H1 (cell line): ENCODE results near the gene TMEM178B. TPM values are rescaled to one million over a fixed set of nuclear protein-coding genes. Genes with fewer than 3 reads are reported as not detected.

Experiments used
- CTCF ChIA-PET: fragments of 300-600 bp; sonication (Branson Sonifier 250); formaldehyde crosslinking; loops from one replicate; lab custom pipeline; 2021; ENCODE audit not compliant: partially characterized antibody; lab: Charles Lee
- POLR2A ChIA-PET: fragments of 300-600 bp; sonication (Branson Sonifier 250); formaldehyde crosslinking; loops from one replicate; lab custom pipeline; 2021; ENCODE audit warnings: inconsistent platforms; ENCODE audit not compliant: partially characterized antibody; lab: Charles Lee
- DNase-seq, 2 experiments: peaks; one replicate each; pipeline versions ENCODE4 v3.0.0 to v3.0.0-alpha.2; 2010 to 2022; ENCODE audit warnings: low spot score in 2 of 2, low read depth in 1 of 2, mixed read lengths in 1 of 2
- FAIRE-seq: peaks from 2 replicates; lab custom pipeline; 2011; peaks lifted over from hg19 to GRCh38; lab: Jason Lieb, UNC
- H2AFZ ChIP-seq: 2 replicates; pipeline ENCODE4 v1.8.1; 2012; ENCODE audit warnings: low read length, inconsistent platforms
- H2AK5ac ChIP-seq: 2 replicates; pipeline ENCODE4 v1.6.1; 2013; ENCODE audit warnings: low read depth, low read length
- H2BK120ac ChIP-seq: replicated peaks from 2 replicates; pipeline ENCODE3; 2013; ENCODE audit warnings: low read depth, low read length, inconsistent platforms
- H2BK12ac ChIP-seq: 2 replicates; pipeline ENCODE4 v1.6.1; 2013; ENCODE audit warnings: low read depth, low read length
- H2BK15ac ChIP-seq: 2 replicates; pipeline ENCODE4 v1.6.1; 2013; ENCODE audit warnings: low read length
- H2BK20ac ChIP-seq: 2 replicates; pipeline ENCODE4 v1.6.1; 2013; ENCODE audit warnings: low read length
- H2BK5ac ChIP-seq: 2 replicates; pipeline ENCODE4 v1.6.1; 2013; ENCODE audit warnings: low read depth, low read length
- H3K14ac ChIP-seq: 2 replicates; pipeline ENCODE4 v1.6.1; 2013; ENCODE audit warnings: inconsistent platforms; ENCODE audit not compliant: insufficient read length
- H3K18ac ChIP-seq: 2 replicates; pipeline ENCODE4 v1.6.1; 2013; ENCODE audit warnings: low read length; ENCODE audit errors: extremely low read depth
- H3K23ac ChIP-seq: 2 replicates; pipeline ENCODE4 v1.6.1; 2013; ENCODE audit warnings: inconsistent platforms; ENCODE audit not compliant: insufficient read length
- H3K23me2 ChIP-seq: 2 replicates; pipeline ENCODE4 v1.6.1; 2013; ENCODE audit warnings: low read depth, low read length
- H3K27ac ChIP-seq: 2 replicates; pipeline ENCODE4 v1.6.1; 2011; ENCODE audit warnings: low read depth, low read length, inconsistent platforms
- H3K27me3 ChIP-seq, 4 experiments: replicated peaks in 1 of 4; 1 replicate in 1 of 4; 2 replicates in 3 of 4; pipeline versions ENCODE4 v1.6.1 to v1.8.1; 2011 to 2013; ENCODE audit warnings: low read length in 3 of 4, mild to moderate bottlenecking in 3 of 4, inconsistent platforms in 2 of 4, mixed read lengths in 2 of 4, moderate library complexity in 1 of 4; ENCODE audit not compliant: control insufficient read depth in 3 of 4, insufficient read depth in 3 of 4; ENCODE audit errors: extremely low read depth in 1 of 4
- H3K36me3 ChIP-seq, 4 experiments: 2 replicates each; pipeline versions ENCODE4 v1.6.1 to v1.8.1; 2011 to 2013; ENCODE audit warnings: mild to moderate bottlenecking in 4 of 4, low read length in 3 of 4, moderate library complexity in 2 of 4, control low read depth in 1 of 4, inconsistent platforms in 1 of 4; ENCODE audit not compliant: insufficient read depth in 4 of 4, control insufficient read depth in 2 of 4
- H3K4ac ChIP-seq: replicated peaks from 2 replicates; pipeline ENCODE3; 2013; ENCODE audit warnings: low read length, low read depth, mixed read lengths, inconsistent platforms; ENCODE audit not compliant: insufficient read length
- H3K4me1 ChIP-seq, 4 experiments: replicated peaks in 1 of 4; 1 replicate in 1 of 4; 2 replicates in 3 of 4; pipeline versions ENCODE4 v1.6.1 to v1.8.1; 2011 to 2013; ENCODE audit warnings: low read length in 3 of 4, inconsistent platforms in 2 of 4, mixed read lengths in 1 of 4; ENCODE audit not compliant: insufficient read depth in 4 of 4, control insufficient read depth in 3 of 4
- H3K4me2 ChIP-seq, 2 experiments: 2 replicates each; pipeline versions ENCODE4 v1.6.1 to v1.8.1; 2011 to 2013; ENCODE audit warnings: low read depth in 2 of 2, low read length in 2 of 2, control low read depth in 1 of 2, inconsistent platforms in 1 of 2, mild to moderate bottlenecking in 1 of 2; ENCODE audit not compliant: insufficient read depth in 1 of 2
- H3K4me3 ChIP-seq, 4 experiments: fragments of 200-600, 300-600 bp in 1 of 4; sonication (generic), shearing (Covaris generic), sonication (Bioruptor Twin) in 1 of 4; 2 replicates each; pipeline versions ENCODE4 v1.5.1 to v1.8.1; 2011 to 2016; ENCODE audit warnings: low read length in 4 of 4, low read depth in 3 of 4, control low read depth in 2 of 4, inconsistent platforms in 2 of 4, mild to moderate bottlenecking in 2 of 4, mixed read lengths in 1 of 4, moderate library complexity in 1 of 4; ENCODE audit not compliant: insufficient read depth in 2 of 4; ENCODE audit errors: extremely low read depth in 1 of 4
- H3K56ac ChIP-seq: replicated peaks from 2 replicates; pipeline ENCODE3; 2013; ENCODE audit warnings: low read depth, mild to moderate bottlenecking, mixed read lengths, low read length, inconsistent platforms; ENCODE audit not compliant: insufficient read length
- H3K79me1 ChIP-seq: 2 replicates; pipeline ENCODE4 v1.6.1; 2013; ENCODE audit warnings: low read depth, low read length, control low read depth
- H3K79me2 ChIP-seq, 2 experiments: 2 replicates each; pipeline versions ENCODE4 v1.6.1 to v1.8.1; 2012 to 2013; ENCODE audit warnings: low read length in 2 of 2, mild to moderate bottlenecking in 2 of 2, inconsistent platforms in 1 of 2; ENCODE audit not compliant: insufficient read depth in 2 of 2, control insufficient read depth in 1 of 2
- H3K9ac ChIP-seq, 4 experiments: replicated peaks in 1 of 4; 1 replicate in 1 of 4; 2 replicates in 3 of 4; pipeline versions ENCODE4 v1.6.1 to v1.8.1; 2011 to 2013; ENCODE audit warnings: low read depth in 3 of 4, low read length in 3 of 4, control low read depth in 2 of 4, mild to moderate bottlenecking in 2 of 4, moderate library complexity in 2 of 4, inconsistent platforms in 1 of 4; ENCODE audit errors: extremely low read depth in 1 of 4
- H3K9me3 ChIP-seq, 2 experiments: 2 replicates each; pipeline versions ENCODE4 v1.6.1 to v1.8.1; 2012 to 2013; ENCODE audit warnings: mild to moderate bottlenecking in 2 of 2, moderate library complexity in 2 of 2, control low read depth in 1 of 2, inconsistent platforms in 1 of 2, low read depth in 1 of 2, low read length in 1 of 2, mixed read lengths in 1 of 2; ENCODE audit not compliant: insufficient read depth in 2 of 2
- H4K20me1 ChIP-seq, 2 experiments: replicated peaks in 1 of 2; 2 replicates each; pipeline versions ENCODE3 to v1.8.1; 2011 to 2013; ENCODE audit warnings: inconsistent platforms in 2 of 2, low read length in 2 of 2, mild to moderate bottlenecking in 1 of 2; ENCODE audit not compliant: insufficient read depth in 2 of 2, control insufficient read depth in 1 of 2
- H4K5ac ChIP-seq: 2 replicates; pipeline ENCODE4 v1.6.1; 2013; ENCODE audit warnings: low read length, low read depth, mixed read lengths, inconsistent platforms; ENCODE audit not compliant: insufficient read length
- H4K8ac ChIP-seq: 2 replicates; pipeline ENCODE4 v1.8.0; 2013; ENCODE audit warnings: mild to moderate bottlenecking, moderate library complexity, low read length, inconsistent platforms; ENCODE audit not compliant: insufficient read depth; ENCODE audit errors: extremely low read depth
- H4K91ac ChIP-seq: replicated peaks from 2 replicates; pipeline ENCODE3; 2013; ENCODE audit warnings: low read length, mixed read lengths, inconsistent platforms; ENCODE audit not compliant: insufficient read length
- SUZ12 ChIP-seq: fragments of 200-600 bp; sonication (generic); IDR thresholded peaks from 2 replicates; pipeline ENCODE4 v1.6.1; 2012; ENCODE audit warnings: mild to moderate bottlenecking, inconsistent platforms, low read length, moderate library complexity, mixed read lengths
- WGBS, 2 experiments: shearing (Covaris generic) in 1 of 2; methylation state at CpG; one replicate each; pipeline versions ENCODE4 v1.1.6 to v1.1.7; 2013 to 2015; ENCODE audit warnings: low lambda C conversion rate in 2 of 2, mixed read lengths in 2 of 2, inconsistent platforms in 1 of 2, low coverage in 1 of 2, missing lambda C conversion rate in 1 of 2; ENCODE audit not compliant: insufficient replicate concordance in 2 of 2, insufficient coverage in 1 of 2, insufficient read length in 1 of 2; ENCODE audit errors: extremely low coverage in 1 of 2, missing lambda C conversion rate in 1 of 2; 5-methylcytosine and 5-hydroxymethylcytosine counted together
- polyA plus RNA-seq, 7 experiments: library from polyadenylated mRNA; depleted of rRNA in 3 of 7; stranded (reverse) in 5 of 7; unstranded in 2 of 7; fragments of >200 nt in 5 of 7; fragments of 200-250 nt in 2 of 7; gene quantifications; 1 replicate in 5 of 7; 2 replicates in 1 of 7; 4 replicates in 1 of 7; pipeline versions ENCODE4 v1.2.1 to v1.2.3, GENCODE V29; 2011 to 2013; ENCODE audit warnings: missing spikeins in 2 of 7, mixed read lengths in 2 of 7
- total RNA-seq: library from RNA; stranded (reverse); fragmentation: NEBNext Ultra II Directional; extraction: Animal tissue kit (Norgen Biotek cat#: 25700); gene quantifications from 2 replicates; pipeline ENCODE4 v1.2.1, GENCODE V29; 2021

TMEM178B gene
- total and polyA plus RNA-seq, 2 of the 8 experiments (the other 6 are each of a cell fraction or from before 2014, with no cell fraction given), result 5.3 to 18.1 TPM

- Histone ChIP-seq H3K14ac (no peak overlapping the region), H2AK5ac (no peak overlapping the region), H3K23me2 (no peaks in the 10 kb centered on the region), H3K9ac (no peak overlapping the region), H3K23ac (no peak overlapping the region), H2BK5ac (no peak overlapping the region), H3K79me2 (no peaks in the 10 kb centered on the region), H3K27me3 (no peaks in the 10 kb centered on the region), H3K79me1 (no peaks in the 10 kb centered on the region), H2BK12ac (no peak overlapping the region), H4K8ac (no peak overlapping the region), H3K9me3 (no peaks in the 10 kb centered on the region), H4K91ac (no peak overlapping the region), H2BK120ac (no peak overlapping the region), H3K36me3 (peaks cover 0 to 2% (median 0%) of the 10 kb centered on the region in 4 experiments; a peak in 1 of 8 replicates), H3K4me1 (peaks cover 0 to 9% (median 1%) of the 10 kb centered on the region in 4 experiments; a peak in 1 of 7 replicates), H3K4me3 (no peak overlapping the region), H3K4me2 (no peak overlapping the region), H3K56ac (no peak overlapping the region), H3K18ac (no peak overlapping the region), H2AFZ (no peak overlapping the region), H4K20me1 (no peaks in the 10 kb centered on the region), H3K27ac (no peak overlapping the region), H4K5ac (no peak overlapping the region), H3K4ac (no peak overlapping the region), H2BK15ac (no peak overlapping the region), H2BK20ac (no peak overlapping the region)
- POLR2A ChIA-PET, result interaction anchor here (0.9 to 1.1 kb wide), 2 partner anchors 9 to 31 kb away, joined by 3 to 7 read pairs; no protein-coding TSS in a partner anchor
- DNase-seq, result no peak
- 89% methylated on average over 2 of the region's 2 CpGs; no CpG with 5 or more reads in 1 of the 2 experiments for WGBS, 2 experiments
- no peak for FAIRE-seq
- CTCF ChIA-PET, result interaction anchor here (0.7 to 1.5 kb wide), 7 partner anchors 9 to 150 kb away, joined by 3 to 4 read pairs (median 3); no protein-coding TSS in a partner anchor
- TF ChIP-seq SUZ12, result no peak
Measured at GRCh38 chr7:141421306-141421705, 347.4 kb downstream of the TMEM178B start.
